Activated CD8-positive, alpha-beta memory T cell treated with anti-CD3 and anti-CD28 coated beads, Interleukin-2, amount 50 U/mL, for 24 hours (primary cell): ENCODE results near the gene UQCRQ.
A peak's percentile ranks its signal among the peaks of the same experiment; 100 is the strongest.

Experiments used
- DNase-seq: peaks from one replicate; pipeline ENCODE4 v3.0.0-alpha.2; 2020; ENCODE audit errors: extremely low read depth

UQCRQ gene

DNA sequence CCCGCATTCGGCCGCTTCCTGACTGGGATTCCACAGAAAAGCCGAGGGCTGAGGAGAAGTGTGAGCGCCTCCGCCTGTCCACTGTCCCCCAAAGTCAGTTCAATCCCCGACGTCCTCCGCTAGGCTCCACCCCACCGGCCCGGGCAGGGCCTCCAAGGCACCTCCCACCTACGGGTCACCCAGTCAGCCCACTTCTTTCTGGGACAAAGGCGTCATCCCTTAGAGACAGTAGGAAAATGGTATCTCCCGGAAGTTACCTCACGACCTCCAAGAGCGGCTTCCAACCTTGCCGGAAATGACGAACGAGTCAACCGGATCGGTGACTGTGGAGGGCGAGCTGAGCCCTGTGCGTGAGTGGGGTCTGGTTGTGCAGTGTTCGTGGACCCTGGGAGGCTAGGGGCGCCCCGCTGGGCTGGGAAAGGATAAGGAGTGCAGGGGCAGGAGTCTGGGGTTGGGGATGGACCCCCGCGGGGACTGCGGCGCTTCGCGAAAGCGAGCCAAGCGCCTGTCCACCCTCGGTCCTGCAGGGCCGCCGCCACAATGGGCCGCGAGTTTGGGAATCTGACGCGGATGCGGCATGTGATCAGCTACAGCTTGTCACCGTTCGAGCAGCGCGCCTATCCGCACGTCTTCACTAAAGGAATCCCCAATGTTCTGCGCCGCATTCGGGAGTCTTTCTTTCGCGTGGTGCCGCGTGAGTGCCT is at the start of gene UQCRQ, which contains the start of gene GDF9:
UQCRQ (plus strand) TSS at position 301 of the 704 bp plus-strand sequence; CDS start at position 541, 240 bp downstream.
GDF9 (minus strand) TSS at position 128 of the 704 bp plus-strand sequence. CDS start 1,936 bp downstream, outside the sequence.
- peak; percentile 82 for DNase-seq

DNA sequence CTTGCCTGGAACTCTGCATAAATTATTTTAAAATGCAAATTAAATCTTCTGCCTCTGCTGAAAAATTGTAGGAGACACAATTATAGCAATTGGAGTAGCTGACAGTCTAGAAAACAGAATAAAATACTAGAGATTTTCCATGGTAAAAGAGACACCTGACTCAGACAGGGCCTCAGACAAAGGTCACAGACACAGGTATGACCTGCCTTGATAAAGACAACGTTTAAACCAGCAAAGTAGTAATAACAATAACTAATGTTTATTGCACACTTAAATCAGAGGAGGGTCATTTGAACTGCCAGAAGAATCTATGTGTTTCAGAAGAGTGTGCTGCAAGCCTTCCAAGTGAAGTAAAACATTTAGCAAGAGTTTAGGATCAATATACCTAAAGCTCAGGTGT is 49.4 kb upstream of the UQCRQ start:
- no peak for DNase-seq

DNA sequence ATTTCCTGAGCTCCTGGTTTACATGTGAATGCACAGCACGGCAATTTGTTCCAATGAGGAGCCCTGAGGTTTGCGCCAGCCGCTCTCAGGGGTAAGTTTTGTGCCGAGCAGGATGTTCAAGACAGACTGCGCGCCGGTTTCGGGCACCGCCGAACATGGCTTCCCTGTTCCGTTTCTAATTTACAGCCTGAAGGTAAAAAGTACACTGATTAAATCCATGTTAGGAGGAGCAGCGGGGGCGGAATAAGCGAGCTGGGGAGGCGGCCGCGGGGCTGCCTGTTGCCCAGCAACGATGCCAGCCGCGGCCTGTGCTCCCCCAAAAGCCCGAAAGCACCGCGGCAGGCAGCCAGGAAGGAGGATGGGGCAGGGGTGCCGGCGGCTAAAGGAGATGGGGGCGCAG is 47.0 kb upstream of the UQCRQ start:
- no peak for DNase-seq

DNA sequence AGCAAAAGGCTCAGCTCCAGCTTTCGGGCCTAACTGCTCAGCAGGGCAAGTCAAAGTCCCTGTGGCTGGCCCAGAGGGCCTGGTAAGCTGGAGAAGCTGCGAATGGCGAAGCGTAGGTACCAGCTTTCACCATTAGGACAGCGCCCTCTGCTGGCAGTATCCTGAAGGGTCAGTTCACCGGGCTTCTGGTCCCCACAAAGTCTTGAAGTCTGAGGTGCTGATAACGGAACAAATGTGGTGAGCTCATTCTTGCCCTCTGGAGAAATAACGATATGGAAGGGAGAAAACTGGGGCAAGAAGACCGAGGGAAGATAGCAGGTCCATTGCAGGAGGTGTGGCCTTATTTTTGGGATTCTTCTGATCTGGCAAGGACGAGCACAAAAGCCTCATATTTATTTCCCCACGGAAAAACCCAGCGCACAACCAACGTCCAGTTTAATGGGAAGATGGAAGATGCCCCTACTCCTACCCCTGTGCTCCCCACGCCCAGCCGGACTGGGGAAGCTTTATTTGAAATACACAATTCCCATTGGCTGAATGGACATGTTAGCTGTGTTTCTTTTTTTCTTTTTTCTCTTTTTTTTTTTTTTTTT is 46.2 kb upstream of the UQCRQ start:
- peak; percentile 79 for DNase-seq

DNA sequence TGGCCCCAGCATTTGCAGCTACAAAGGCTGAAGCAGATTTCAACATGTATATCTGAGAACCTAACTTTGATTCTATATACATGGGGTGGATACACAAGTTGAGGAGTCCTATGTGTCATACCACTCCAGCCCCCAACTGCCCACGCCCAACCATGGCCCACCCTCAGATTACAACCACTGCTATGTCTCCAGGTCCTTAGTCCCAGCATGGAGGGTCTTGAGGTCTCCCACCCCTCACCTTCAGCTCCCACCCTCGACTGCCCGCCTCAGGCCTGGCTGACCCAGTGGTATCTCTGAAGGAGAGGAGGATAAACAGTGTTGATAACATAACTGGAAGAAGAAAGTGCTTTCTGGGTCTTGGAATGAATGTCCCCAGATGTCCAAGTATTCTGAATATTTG is 45.1 kb upstream of the UQCRQ start:
- no peak for DNase-seq

DNA sequence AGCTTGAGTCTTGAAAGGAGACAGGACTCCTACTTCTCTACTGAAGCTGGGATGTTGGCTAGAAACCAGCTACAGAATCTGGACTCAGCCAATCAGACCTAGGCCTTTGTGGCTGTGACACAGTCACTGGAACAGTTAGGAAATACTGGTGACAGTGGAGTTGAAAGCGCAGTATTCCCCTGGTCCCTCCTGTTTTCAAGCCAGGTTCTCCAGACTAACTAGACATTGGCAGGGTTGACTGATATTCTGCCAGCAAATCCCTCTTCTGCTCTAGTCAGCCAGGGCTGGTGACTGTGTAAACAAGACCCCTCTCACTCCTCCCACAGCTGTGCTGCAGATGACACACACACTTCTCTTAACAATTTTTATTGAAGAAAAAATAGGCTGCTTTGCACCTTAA is 44.7 kb upstream of the UQCRQ start:
- no peak for DNase-seq

DNA sequence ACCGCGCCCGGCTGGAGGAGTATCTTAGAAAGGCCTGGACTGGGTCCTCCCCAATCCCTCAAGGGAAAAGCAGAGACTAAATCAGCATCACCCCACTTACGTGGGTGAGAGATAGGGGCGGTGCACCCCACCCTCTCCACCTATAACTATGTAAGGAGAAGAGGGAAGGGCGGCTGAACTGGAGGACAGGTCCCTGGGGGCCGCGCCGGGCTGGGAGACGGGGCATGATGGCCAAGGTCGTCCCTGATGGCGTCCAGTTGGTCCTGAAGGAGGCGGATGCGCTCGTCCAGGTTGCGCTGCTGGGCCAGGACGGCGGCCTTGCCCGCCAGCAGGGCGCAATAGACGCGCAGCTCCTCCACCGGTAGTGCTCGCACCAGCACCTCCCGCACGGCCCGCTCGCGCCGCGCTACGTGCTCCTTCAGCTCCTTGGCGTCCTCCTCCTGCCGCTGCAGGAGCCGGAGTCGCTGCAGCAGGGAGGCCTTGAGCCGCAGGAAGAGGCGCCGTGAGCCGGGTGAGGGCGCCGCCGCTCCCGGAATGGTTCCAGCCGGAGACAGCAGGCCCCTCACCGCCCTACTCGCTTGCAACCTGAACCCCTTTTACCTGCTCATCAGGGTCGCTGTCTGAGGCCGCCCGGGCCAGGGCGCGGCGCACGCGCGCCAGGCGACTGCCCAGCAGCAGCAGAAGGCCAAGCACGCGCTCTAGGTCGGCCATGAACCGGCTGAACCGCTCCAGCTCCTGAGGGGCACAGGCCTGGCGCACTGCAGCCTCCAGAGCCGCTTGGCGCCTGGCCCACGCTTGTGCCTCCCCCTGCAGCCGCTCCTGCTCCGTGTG is 43.6 kb upstream of the UQCRQ start:
- DNase-seq: no peak

DNA sequence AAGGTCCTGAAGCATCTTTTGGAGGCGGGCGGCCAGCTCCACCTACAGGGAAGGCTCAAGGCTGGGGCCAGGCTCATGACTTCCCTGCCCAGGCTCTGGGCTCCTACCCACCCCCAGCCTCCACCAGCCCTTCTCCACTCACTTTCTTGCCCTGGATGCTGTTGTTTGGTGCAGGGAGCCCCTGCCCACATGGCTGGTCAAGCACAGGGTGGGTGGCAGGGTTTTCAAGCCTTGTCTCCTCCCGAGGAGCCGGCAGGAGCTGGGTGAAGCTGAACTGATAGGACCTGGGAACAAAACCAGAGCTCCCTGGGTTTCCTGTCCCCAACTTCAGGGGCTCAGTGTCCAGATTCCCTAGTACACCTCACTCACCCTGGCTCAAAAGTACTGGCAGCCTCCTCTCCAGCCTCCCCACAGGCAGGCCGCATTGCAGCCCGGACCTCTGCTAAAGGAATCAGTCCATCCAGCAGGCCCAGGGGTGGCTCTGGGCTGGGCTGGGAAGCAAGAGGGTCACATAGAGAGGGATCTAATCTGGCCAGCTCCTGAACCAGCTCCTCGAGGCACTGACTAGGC is 42.9 kb upstream of the UQCRQ start:
- DNase-seq: no peak

DNA sequence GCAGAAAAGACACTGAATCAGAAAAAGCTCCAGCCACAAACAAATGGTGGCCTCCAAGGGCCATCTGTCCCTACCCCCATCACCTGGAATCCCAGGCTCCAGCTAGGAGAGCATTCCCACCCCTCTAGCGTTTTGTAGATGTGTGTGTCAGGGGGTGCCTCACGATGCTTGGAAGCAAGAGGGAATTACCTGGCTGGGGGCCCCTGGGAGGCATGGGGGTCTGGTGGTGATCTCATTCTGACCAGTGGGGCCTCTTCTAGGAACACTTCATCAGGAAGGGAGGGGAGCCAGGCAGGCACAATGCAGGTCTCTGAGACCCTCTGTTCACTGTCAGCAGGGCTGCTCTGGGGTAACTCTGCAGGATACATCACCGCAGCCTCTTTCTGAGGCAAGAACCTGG is 42.0 kb upstream of the UQCRQ start:
- DNase-seq: no peak

DNA sequence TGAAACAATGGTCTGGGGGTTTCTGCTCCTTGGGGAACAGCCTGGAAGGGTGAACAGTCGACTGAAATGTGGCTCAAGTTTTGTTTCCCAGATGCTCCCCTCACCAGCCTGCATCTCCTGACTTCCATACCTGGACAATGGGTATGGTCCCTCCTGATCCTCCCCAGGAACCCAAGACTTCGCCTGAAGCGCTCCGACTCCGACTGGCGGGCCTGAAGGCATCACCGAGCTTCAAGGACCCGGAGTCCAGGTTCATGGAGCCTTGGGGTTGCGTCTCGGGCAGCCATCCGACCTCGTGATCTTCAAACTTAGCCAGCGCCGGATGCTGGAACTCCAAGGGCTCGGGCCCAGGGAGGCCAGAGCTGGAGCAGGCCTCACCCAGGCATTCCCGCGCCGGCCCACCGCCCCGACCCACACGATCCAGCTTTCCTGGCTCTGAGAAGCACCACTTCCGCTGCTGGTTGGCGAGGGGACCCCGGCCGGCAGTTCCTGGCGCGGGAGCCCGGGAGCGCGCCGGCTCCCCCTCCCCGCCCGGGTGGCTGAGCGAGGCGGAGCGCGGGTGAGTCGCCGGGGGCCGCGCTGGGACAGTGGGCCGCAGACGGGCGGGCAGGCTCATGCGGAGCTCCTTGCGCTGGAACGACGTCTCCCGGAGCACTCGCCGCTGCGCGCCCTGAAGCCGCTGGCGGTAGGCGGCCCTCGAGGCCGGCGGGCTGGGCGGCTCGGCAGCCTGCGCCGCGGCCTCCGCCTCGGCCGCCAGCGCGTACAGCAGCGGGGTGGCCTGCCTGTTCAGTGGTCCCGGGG is 41.2 kb upstream of the UQCRQ start:
- no peak for DNase-seq

DNA sequence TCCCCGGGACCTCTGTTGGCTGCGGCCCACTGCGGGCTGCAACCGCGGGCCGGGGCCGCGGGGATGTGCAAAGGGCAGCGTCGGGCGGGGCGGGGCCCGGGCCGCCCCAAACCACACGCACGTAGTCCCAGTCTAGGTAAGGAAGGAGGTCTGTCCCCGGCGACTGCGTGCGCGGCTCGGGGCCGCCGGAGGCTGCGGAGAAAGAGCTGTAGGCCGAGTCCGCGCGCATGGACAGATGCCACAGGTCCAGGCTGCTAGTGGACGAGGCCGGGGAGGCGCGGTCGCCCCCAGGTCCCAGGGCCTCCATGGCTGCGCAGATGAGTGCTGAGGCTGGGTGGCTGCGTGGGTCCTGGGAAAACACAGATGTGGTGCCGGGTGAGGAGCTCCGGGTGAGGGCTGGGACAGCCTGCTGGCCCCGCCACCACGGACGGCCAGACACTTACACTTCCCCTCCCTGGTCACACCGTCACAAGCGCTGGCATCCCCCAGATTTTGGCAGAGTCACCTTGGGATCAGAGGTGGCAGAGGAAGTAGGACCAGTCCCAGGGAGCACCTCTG is 40.5 kb upstream of the UQCRQ start:
- DNase-seq: no peak

DNA sequence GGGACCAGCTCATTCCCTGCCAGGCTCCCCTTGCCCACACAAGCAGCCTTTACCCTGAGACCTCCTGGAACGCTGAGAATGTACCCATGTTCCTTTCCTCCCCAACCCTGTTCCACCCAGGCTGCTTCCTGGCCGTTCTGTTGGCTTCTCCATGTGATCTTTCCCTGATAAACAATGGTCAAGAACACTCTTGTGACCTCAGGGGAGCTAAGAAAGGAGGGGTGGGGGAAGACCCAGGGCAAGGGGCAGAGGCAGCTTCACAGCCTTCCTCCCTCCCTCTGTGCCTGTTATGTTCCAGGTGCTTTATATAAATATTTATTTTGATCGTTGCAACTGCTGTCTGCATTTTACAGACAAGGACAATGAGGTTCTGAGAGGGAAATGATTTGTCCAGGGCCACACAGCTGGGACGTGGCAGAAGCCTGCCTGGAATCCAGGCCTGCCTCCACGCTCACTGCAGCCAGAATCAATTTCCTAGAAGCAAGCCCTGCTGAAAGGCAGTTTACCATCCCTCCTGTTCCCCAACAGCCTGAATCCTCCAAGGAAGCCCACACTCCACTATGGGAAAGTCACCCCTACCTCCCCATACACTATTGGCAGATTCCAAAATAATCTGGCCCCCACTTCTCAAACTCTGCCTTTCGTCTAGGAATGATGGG is 39.9 kb upstream of the UQCRQ start:
- no peak for DNase-seq

DNA sequence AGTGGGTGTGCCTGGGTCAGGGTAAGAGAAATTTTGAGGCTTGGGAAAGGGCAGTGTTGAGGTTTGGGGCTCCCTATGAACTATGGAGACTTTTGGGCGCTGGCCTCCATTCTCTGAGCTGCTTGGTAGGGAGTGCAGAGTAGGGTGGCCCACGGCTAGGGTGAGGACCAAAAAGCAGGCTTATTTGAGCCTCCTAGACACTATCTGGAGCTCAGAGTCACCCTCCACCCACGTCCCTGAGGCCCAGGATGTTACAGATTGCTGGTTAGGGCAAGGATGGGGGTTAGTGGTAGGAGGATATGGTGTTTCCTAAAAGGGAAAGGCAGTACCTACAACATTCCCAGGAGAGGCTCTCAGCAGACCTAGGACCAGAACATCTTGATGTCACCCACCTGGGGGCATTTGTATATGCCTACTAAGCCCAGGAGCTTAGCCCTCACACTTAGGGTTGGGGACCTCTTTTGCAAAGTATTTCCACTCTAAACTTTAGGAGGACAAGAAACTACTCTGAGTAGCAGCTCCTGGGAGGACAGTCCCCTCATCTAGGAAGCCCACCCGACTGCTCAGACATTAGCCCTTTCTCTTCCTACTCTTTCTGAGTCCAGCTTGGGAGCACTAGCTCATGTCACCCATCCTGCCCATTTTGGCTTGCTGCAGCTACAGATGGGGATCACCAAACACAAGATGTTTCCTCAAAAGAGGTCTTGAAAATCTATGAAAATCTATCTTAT is 38.3 kb upstream of the UQCRQ start:
- no peak for DNase-seq

DNA sequence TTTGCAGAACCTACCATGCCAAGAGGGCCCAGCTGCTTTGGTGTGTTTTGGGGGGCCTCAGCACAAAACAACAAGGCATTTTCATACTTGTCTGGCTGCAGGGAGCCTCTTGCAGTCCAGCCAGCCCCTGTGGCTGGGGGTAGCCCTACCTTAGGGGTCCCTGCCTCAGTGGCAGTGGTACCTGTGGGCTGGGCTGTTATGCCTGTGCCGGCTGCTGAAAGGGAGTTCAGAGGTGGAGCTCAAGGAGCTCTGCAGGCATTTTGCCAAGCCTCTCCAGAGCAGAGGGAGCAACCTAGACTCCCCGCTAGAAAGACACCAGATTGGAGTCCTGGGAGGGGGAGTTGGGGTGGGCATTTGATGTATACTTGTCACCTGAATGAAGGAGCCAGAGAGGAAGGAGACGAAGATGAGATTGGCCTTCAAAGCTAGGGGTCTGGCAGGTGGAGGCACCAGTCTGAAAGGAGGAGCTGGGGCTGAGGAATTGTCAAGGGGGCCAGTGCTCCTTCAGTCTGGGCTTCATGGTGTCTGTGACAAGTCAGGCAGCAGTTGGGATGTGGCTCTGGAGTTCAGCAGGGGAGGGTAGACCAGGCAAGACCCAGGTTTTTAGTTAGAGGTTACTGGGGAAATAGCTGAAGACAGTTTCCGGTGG is 37.5 kb upstream of the UQCRQ start:
- DNase-seq: no peak

DNA sequence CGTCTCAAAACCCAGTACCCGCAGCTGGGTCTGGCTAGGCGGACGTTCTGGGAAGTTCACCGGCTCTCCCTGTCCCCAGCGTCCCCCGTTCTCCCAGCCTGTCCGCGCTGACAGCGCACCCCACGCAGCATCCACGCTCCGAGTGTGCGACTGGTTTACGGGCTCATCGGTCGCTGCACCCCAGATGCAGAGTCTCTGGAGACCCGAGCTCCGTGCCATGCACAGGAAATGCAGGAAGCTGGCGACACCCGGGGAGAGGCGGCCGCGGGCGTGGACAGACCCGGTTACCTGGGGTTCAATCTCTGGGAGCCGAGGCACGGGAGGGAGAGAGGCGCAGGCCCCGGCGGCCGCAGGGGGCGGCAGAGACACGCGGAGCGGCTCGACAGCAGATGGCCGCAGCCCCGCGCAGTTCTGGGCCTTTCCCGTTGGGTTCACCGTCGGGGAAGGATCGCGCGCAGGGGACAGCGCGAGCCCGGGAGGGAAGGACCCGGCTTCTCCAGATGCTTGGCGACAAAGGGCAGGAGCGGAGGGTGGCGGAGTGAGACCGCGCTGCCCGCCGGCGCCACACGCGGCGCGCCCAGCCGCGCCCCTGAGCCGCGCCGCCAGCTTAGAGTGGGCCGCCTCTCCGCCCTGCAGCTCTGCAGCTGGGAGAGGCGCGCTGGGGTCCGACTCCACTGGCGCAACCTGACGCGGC is 36.6 kb upstream of the UQCRQ start:
- peak; percentile 10 for DNase-seq

DNA sequence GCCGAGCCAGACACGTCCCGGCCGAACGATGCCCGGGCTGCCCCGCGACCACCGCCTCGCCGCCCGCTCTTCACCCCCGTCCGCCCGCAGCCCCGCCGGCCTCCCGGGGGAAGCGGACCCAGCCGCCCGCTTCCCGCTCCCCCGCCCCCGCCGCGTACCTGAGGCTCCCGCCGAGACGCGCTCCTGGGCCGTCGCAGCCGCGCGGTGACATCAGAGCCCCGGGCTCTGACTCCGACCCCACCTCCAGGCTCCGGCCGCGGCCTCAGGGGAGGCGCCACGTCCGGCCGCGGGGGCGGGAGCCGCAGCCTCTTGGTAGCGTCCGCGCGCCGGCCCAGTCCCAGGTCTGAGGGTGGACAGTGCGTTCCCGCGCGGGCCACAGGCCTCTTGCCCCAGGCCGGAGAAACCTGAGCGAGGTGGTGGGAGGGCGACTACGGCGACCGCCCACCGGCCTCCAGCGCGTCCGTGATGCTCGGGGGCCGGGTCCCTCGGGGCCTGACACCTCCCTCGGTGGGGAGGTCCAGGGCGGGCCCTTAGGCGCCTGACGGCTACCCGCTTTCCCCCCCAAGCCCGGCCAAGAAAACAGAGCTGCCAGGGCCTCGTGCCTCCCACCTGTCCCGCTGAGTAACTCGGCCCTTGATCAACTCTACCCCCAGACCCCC is 35.9 kb upstream of the UQCRQ start, which contains the start of gene SHROOM1:
SHROOM1 (minus strand) TSS at position 212 of the 659 bp plus-strand sequence. CDS start 4,507 bp downstream, outside the sequence.
- no peak for DNase-seq

DNA sequence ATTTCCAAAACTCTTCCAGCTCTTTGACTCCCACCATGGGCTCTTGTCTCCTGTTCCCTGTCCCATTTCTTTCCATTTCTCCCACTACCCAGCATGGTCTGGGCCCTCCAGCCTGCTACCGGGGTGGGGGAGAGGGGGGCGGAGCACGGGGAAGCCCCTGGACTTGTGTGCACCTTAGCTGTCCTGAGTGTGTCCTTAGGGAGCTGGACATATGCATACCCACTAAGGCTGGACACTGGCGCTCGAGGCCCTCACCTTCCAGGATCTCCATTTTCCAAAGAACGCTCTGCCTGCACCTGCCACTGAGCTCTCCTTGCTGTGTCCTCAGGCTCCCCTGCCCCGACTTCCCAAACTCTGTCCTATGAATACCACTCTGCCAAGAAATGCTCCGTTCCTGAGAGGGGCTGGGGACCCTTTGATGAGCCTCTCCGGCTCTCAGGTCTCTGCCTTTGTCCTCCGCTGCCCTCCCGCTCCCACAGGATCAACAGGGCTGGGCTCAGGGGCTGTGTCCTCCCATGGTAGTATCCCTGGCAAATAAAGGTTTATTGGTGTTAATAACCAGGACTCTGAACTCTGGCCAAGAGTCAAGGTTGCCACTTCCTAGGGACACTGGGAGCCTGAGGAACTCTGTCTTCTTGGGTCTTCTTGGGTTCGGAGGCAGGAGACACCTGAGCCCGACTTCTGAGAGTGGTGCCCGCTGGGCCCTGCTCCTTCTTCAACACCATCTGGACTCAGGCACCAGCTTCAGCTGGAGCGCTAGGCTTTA is 35.2 kb upstream of the UQCRQ start:
- no peak for DNase-seq
